Skeletal muscle tissue (tissue), 4 donors: Measurements from ENCODE around the gene GNG13. TPM values are rescaled to one million over a fixed set of nuclear protein-coding genes. Genes with fewer than 3 reads are reported as not detected.

ENCODE experiments used
- H3K27ac ChIP-seq: one replicate; pipeline ENCODE4 v1.7.0; 2013; ENCODE audit warnings: mild to moderate bottlenecking, low read depth, low read length, inconsistent platforms
- H3K27me3 ChIP-seq, 3 donors: one replicate each; pipeline ENCODE4 v1.7.0; 2013; ENCODE audit warnings: low read length in 3 of 3; ENCODE audit not compliant: control insufficient read depth in 3 of 3, insufficient read depth in 3 of 3
- H3K36me3 ChIP-seq, 3 donors: one replicate each; pipeline ENCODE4 v1.7.0; 2013; ENCODE audit warnings: low read length in 3 of 3; ENCODE audit not compliant: control insufficient read depth in 3 of 3, insufficient read depth in 3 of 3
- H3K4me1 ChIP-seq, 3 donors: one replicate each; pipeline ENCODE4 v1.7.0; 2013; ENCODE audit warnings: low read length in 3 of 3, mild to moderate bottlenecking in 3 of 3; ENCODE audit not compliant: control insufficient read depth in 3 of 3, insufficient read depth in 3 of 3
- H3K4me3 ChIP-seq, 3 donors: one replicate each; pipeline ENCODE4 v1.7.0; 2013; ENCODE audit warnings: low read length in 3 of 3
- H3K9ac ChIP-seq, 3 donors: one replicate each; pipeline ENCODE4 v1.7.0; 2013; ENCODE audit warnings: low read length in 3 of 3, mild to moderate bottlenecking in 3 of 3, moderate library complexity in 2 of 3, low read depth in 1 of 3
- H3K9me3 ChIP-seq, 3 donors: one replicate each; pipeline ENCODE4 v1.7.0; 2013; ENCODE audit warnings: low read length in 3 of 3; ENCODE audit not compliant: control insufficient read depth in 3 of 3
- total RNA-seq: library from RNA; depleted of rRNA; stranded (reverse); fragments of >200 nt; gene quantifications from one replicate; pipeline ENCODE4 v1.2.3, GENCODE V29; 2014
- donor health status: Osteomylitis.

GNG13 gene
- total RNA-seq, 1 donor from 2014 or later = not detected

- Histone ChIP-seq H3K9me3 (no peaks in the 10 kb centered on the region), H3K27me3 (peaks cover 40 to 76% (median 51%) of the 10 kb centered on the region in 3 donors), H3K4me3 (no peak overlapping the region), H3K27ac (no peak overlapping the region), H3K4me1 (peaks cover 4 to 10% (median 6%) of the 10 kb centered on the region in 3 donors), H3K36me3 (no peaks in the 10 kb centered on the region), H3K9ac (no peak overlapping the region)
These were observed 3.2 kb upstream of the GNG13 start for GRCh38 chr16:803754-804080.

- Histone ChIP-seq H3K9me3 (no peaks in the 10 kb centered on the region), H3K27me3 (peaks cover 44 to 74% (median 46%) of the 10 kb centered on the region in 3 donors), H3K36me3 (no peaks in the 10 kb centered on the region), H3K4me1 (peaks cover 3 to 6% (median 4%) of the 10 kb centered on the region in 3 donors), H3K27ac (no peak overlapping the region), H3K9ac (no peak overlapping the region), H3K4me3 (no peak overlapping the region)
These were observed 2.6 kb upstream of the GNG13 start for GRCh38 chr16:802914-803753.

GRCh38 chr16:802461-802860, 1.9 kb upstream of the GNG13 start:
- Histone ChIP-seq H3K36me3 (no peaks in the 10 kb centered on the region), H3K9ac (no peak overlapping the region), H3K9me3 (no peaks in the 10 kb centered on the region), H3K27me3 (peaks cover 46 to 70% (median 48%) of the 10 kb centered on the region in 3 donors), H3K4me3 (no peak overlapping the region), H3K27ac (no peak overlapping the region), H3K4me1 (peaks cover 0 to 3% (median 0%) of the 10 kb centered on the region in 3 donors)

- peaks cover 43 to 75% (median 51%) of the 10 kb centered on the region in 3 donors for H3K27me3 ChIP-seq
These were observed 1.2 kb upstream of the GNG13 start for GRCh38 chr16:801584-802363.

DNA sequence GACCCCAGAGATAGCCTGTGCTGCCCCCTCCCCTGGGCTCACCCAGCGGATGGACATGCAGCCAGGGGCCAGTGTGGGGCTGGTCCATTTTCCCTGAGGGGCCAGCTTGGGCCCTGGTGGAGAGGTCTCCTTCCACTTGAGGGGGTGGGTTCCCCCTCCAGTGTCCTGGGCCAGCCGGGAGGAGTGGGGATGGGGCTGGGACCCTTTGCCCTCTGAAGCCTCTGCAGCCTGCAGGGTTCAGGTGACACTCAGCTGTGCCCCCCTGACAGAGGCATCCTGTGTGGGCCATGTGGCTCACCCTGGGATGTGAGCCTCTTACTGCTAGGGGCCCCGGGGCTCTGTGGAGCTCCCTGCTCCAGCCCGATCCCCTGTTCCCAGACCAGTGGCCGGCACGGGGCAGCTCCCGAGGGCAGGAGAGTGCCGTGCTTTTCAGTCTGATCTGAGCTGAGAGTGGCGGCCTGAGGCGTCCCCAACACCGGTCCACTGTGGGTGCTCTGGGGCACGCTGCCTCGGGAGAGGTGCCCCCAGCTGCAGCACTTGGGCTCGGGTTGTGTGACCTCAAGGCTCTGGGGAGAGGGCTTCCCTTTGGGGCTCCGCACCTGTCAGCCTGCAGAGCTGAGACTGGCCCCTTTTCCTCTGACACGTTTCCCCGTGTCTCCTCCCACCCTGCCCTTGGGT, 439 bp upstream of the GNG13 start:
- H3K9ac ChIP-seq = no peak overlapping the region
- no peaks in the 10 kb centered on the region for H3K4me1 ChIP-seq
- no peaks in the 10 kb centered on the region for H3K9me3 ChIP-seq
- H3K27ac ChIP-seq = no peak overlapping the region
- H3K27me3 ChIP-seq = peaks cover 43 to 74% (median 51%) of the 10 kb centered on the region in 3 donors
- H3K36me3 ChIP-seq = no peaks in the 10 kb centered on the region
- no peak overlapping the region for H3K4me3 ChIP-seq

More at GRCh38 chr16:801584-802363, 1.2 kb upstream of the GNG13 start:
- Histone ChIP-seq H3K36me3 (no peaks in the 10 kb centered on the region), H3K27ac (no peak overlapping the region), H3K9me3 (no peaks in the 10 kb centered on the region), H3K9ac (no peak overlapping the region), H3K4me3 (no peak overlapping the region), H3K4me1 (no peaks in the 10 kb centered on the region)

DNA sequence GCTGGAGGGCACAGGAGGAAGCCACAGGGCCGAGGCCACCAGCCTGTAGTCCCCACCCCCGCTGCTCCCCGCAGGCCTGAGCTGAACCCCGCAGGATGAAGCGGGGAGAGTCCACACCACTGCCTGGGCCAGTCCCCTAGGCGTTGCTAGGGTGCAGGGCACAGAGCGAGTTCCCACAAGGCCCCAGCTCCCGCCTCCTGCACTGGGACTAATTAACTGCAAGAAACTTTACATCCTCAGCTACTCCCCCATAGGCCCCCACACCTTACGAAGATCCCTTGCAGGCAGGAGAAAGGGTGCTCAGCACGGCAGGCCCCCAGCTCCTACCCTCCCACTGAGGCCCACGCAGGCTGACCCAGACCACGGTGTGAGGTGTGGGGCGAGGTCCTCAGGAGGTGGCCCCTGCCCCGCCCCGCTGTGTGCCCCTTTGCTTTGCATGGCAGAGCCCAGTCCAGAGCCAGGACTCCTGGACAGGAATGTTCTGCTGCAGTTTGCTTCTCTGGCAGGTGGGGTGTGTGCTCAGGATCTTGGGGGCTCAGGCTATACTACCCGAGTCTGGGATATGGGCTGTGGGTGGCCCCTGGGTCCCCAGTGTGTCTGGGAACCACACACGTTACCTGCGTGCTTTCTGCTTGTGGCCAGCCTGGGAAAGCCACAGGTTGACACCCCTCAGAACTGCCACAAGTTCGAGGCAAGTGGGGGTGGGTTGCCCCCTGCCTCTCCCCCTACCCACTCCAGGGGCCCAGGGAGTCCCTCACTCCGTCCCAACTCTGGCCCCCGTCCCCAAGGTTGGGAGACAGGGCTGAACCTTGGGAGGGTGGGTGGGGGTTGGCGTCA, 1.2 kb downstream of the GNG13 start:
- H3K4me3 ChIP-seq = no peak overlapping the region
- H3K36me3 ChIP-seq = no peaks in the 10 kb centered on the region
- H3K9ac ChIP-seq = no peak overlapping the region
- no peaks in the 10 kb centered on the region for H3K9me3 ChIP-seq
- peaks cover 31 to 64% (median 43%) of the 10 kb centered on the region in 3 donors for H3K27me3 ChIP-seq
- H3K4me1 ChIP-seq = no peaks in the 10 kb centered on the region
- no peak overlapping the region for H3K27ac ChIP-seq

DNA sequence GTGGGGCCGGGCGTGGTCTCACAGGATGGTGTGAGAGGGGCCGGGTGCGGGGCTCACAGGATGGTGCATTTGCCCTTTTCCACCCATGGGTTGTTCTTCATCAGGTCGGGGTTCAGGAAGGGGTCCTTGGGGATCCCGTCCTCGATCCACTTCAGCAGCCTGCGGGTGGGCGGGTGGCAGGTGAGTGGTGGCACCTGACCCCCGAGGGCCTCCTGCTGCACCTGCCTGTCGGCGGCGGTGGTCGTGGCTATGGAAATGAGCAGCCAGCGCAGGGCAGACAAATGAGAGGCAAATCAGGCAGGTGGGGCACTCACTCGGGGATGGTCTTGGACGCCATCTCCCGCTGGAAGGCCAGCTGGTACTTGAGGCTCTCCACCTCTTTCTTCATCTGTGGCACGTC, 1.9 kb downstream of the GNG13 start:
- H3K4me3 ChIP-seq = no peak overlapping the region
- H3K27me3 ChIP-seq = peaks cover 31 to 60% (median 43%) of the 10 kb centered on the region in 3 donors
- no peak overlapping the region for H3K27ac ChIP-seq
- no peak overlapping the region for H3K9ac ChIP-seq
- H3K9me3 ChIP-seq = no peaks in the 10 kb centered on the region
- no peaks in the 10 kb centered on the region for H3K36me3 ChIP-seq
- no peaks in the 10 kb centered on the region for H3K4me1 ChIP-seq

DNA sequence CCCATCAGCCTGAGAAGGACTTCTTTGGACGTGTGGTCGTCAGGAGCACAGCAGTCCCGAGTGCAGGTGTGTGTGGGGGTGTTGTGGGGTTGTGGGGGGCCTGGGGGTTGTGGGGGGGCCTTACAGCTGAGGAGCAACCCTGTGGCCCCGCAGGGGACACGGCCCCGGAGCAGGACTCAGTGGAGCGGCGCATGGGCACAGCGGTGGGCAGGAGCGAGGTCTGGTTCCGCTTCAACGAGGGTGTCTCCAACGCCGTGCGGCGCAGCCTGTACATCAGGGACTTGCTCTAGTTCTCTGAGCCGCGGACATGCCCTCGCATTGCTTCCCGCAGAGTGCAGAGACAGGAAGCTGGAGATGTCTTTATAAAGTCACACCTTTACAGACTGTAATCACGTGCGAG, 2.8 kb downstream of the GNG13 start:
- H3K27me3 ChIP-seq = peaks cover 22 to 50% (median 35%) of the 10 kb centered on the region in 3 donors
- H3K9me3 ChIP-seq = no peaks in the 10 kb centered on the region
- H3K4me3 ChIP-seq = no peak overlapping the region
- H3K4me1 ChIP-seq = no peaks in the 10 kb centered on the region
- H3K9ac ChIP-seq = no peak overlapping the region
- no peak overlapping the region for H3K27ac ChIP-seq
- H3K36me3 ChIP-seq = peaks cover 0 to 3% (median 0%) of the 10 kb centered on the region in 3 donors

- no peak overlapping the region for H3K4me3 ChIP-seq
- no peaks in the 10 kb centered on the region for H3K4me1 ChIP-seq
- peaks cover 16 to 44% (median 29%) of the 10 kb centered on the region in 3 donors for H3K27me3 ChIP-seq
- H3K36me3 ChIP-seq = peaks cover 0 to 3% (median 0%) of the 10 kb centered on the region in 3 donors
- H3K9me3 ChIP-seq = no peaks in the 10 kb centered on the region
- H3K9ac ChIP-seq = no peak overlapping the region
- no peak overlapping the region for H3K27ac ChIP-seq
These were observed 3.5 kb downstream of the GNG13 start for GRCh38 chr16:797120-797420.
